Keratinocyte (primary cell): ENCODE results near the gene BBX.

ENCODE experiments used
- EZH2 ChIP-seq: IDR thresholded peaks from one replicate; pipeline ENCODE4 v1.6.1; 2012; ENCODE audit warnings: inconsistent platforms, mild to moderate bottlenecking, low read length, moderate library complexity
- TF ChIP-seq, protein P1 (sequence below), 3 experiments: IDR thresholded peaks in 1 of 3; conservative IDR thresholded peaks in 1 of 3; optimal IDR thresholded peaks in 1 of 3; 2 replicates in 2 of 3; 3 replicates in 1 of 3; pipeline versions ENCODE3 to v1.5.1; 2011; ENCODE audit warnings: low read length in 3 of 3, mild to moderate bottlenecking in 3 of 3, moderate library complexity in 2 of 3, control low read depth in 1 of 3, inconsistent platforms in 1 of 3; ENCODE audit not compliant: insufficient read depth in 2 of 3; ENCODE audit errors: extremely low read depth in 1 of 3

DNA sequence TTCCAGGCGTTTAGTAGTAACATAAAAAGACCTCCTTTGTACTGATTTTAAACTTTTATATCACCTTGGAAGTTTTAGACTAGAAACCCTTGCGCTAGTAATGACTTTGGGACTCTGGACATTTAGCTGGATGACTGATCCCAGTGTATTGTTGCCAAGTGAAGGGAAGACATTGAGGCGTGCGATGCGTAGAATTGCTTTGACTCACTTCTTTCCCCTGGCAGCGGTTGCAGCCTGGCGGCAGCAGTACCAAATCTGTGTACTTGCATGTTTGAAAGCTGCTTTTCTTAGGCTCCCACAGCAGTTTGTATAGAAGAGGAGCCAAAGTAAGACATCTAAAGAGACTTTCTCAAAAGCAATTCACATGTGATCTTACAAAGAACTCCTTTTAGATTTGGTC is 151.6 kb downstream of the BBX start:
- TF ChIP-seq, protein P1, sequence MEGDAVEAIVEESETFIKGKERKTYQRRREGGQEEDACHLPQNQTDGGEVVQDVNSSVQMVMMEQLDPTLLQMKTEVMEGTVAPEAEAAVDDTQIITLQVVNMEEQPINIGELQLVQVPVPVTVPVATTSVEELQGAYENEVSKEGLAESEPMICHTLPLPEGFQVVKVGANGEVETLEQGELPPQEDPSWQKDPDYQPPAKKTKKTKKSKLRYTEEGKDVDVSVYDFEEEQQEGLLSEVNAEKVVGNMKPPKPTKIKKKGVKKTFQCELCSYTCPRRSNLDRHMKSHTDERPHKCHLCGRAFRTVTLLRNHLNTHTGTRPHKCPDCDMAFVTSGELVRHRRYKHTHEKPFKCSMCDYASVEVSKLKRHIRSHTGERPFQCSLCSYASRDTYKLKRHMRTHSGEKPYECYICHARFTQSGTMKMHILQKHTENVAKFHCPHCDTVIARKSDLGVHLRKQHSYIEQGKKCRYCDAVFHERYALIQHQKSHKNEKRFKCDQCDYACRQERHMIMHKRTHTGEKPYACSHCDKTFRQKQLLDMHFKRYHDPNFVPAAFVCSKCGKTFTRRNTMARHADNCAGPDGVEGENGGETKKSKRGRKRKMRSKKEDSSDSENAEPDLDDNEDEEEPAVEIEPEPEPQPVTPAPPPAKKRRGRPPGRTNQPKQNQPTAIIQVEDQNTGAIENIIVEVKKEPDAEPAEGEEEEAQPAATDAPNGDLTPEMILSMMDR (optimal IDR thresholded peaks at IDR 0.05 in 1 of 3, IDR thresholded peaks at IDR 0.05 in 1 of 3, conservative IDR thresholded peaks at IDR 0.05 in 1 of 3; ENCODE audit: extremely low read depth in 1 of 3, insufficient read depth in 2 of 3, low read length in 3 of 3): peak in 1 of 3 experiments; percentile 11
- no peak for TF ChIP-seq EZH2
